GM19468 (cell line): ENCODE measurements around the gene BET1L.
"Not testable (repeated sequence)": the region's sequence is repeated elsewhere in the genome, so short reads cannot be mapped to it uniquely, and the experiment has no call there.

Experiments
- ATAC-seq: cut with Tn5 transposase; IDR thresholded peaks from one replicate; pipeline ENCODE4 v1.9.1; 2021; ENCODE audit warnings: mild to moderate bottlenecking, moderate library complexity, moderate number of reproducible peaks; ENCODE audit not compliant: unreplicated experiment; ENCODE audit errors: extremely low read depth

BET1L gene

DNA sequence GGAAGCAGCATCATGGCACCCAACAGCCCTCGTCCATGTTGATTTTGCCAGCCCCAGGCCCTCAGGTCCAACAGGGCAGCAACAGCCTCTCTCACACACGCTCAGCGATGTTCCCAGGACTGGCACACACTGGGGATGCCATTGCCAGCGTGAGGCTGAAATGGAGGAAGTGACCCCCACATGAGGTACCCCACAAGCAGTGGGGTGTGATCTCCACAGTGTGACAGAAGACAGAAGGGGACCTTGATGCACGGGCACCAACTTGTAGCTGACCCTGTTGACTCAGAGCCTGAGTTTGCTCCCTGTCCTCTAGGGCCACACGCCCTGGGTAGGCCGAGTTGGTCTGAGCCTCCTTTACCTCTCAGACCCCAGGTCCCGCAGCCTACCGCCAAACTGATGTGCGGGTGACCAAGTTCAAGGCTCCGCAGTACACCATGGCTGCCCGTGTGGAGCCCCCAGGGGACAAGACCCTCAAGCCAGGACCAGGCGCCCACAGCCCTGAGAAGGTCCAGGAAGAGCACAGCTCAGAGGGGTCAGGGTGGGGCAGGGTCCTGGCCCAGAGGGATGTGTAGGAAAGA lies 8.1 kb downstream of the BET1L start:
- ATAC-seq = no peak

DNA sequence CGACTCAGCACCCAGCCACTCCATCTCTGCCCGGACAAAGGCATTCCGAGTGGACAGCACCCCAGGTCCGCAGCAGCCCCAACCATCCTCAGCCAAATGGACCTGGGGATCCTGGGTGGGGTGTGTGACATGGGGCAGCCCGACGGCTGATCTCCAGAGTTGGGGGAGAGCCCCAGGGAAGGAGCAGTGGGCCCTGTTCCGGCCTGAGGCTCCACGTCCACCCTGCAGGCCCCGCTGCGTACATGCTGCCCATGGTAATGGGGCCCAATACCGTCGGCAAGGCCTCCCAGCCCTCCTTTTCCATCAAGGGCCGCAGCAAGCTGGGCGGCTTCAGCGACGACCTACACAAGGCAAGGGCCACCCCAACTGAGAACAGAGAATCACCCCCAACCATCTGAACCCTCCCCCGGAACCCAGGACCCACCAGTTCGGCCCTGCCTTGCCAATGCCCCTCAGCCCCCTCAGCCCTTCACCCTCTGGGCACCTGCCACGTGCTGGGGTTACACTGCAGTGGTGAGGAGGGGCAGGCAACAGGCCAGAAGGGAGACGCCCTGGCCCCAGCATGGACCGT lies 8.9 kb downstream of the BET1L start:
- no peak for ATAC-seq

DNA sequence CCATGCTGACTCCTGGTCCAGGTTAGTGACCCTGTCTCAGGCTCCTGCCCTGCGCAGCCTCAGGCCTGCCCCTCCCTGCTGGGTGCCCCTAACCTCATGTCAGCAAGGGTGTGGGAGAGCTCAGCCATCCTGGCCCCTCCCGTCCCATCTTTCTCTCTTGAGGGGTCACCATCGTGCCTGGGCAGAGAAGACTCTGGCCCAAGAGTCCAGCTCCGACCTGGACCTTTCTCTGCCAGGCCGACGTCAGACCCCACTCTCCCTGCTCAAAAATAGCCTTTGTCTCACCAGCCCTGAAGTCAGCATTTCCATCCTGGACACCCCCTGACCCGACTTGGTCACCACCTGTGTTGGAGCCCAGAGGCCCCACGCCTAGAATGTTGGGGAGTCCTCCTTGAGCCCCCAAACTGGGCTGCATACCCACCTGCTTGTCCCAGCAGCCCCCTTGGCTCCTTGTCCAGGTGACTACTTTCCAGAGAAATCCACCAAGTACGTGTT lies 9.4 kb downstream of the BET1L start:
- ATAC-seq = no peak

DNA sequence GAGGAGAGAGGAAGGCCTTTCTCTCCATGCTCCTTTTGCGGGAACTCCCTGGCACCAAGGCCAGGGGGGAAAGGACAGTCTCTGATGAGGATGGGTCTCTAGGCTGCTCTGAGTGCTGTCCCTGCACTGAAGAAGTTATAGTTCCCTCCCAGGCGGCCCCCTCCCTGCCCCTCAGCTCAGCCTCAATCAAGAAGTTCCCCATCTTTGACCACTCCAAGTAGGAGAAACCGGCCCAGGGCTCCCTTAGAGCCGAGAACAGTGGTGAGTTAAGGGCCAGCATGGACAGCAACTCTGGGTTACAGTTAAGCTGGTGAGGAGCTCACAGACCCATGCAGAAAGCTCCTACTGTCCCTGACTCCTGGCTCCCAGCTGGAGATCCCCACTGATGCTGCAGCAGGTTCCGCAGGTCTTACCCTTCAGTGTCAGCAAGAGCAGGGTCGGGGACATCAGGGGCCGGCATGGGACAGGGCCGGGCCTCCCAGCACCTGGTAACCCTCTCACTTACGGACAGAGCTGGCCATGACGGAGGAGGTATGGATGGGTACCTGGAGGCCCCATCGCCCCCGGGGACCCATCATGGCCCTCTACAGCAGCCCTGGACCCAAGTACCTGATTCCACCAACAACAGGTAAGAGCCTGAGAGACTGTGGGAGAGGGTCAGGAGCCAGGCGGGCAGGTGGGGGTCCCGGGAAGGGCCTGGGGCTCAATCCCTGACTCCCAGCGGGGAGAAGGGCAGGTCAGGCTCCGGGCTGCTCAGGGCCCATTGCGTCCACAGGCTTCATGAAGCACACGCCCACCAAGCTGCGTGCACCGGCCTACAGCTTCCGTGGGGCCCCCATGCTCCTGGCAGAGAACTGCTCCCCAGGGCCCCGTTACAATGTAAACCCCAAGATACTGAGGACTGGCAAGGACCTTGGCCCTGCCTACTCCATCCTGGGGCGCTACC lies 10.1 kb downstream of the BET1L start:
- no peak for ATAC-seq

DNA sequence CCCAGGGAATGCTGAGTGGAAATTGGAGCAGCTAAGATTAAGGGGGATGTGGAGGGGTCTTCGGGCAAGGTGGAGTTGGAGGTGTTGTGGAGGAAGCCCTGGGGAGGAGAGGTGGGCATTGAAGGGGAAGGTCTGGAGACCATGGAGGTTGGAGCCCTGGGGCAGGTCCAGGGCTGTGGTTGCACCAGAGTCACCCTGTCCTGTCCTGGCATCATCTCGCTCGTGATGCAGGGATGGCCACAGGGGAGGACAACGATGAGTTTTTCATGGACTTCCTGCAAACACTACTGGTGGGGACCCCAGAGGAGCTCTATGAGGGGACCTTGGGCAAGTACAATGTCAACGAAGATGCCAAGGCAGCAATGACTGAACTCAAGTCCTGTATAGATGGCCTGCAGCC lies 13.7 kb downstream of the BET1L start:
- not testable (repeated sequence) for ATAC-seq

DNA sequence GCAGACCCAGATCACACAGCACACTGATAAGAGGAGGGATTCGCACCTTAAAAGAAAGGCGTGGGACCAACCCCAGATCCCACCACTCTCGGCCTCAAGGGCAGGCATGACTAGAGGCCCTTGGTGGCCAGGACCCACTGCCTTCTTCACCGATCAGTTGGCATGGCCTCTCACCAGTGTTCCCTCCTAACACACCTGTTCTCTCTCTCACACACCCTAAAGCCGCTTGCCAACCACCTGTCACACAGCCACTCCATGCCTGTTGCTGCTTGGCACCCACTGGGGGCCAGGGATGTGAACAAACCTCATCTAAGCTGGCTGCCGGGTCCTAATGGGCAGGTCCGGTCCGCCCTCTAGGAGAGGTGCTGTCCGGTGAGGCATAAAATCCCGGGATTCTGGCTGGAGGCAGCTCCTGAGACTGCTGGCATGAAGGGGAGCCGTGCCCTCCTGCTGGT lies 14.5 kb downstream of the BET1L start, which contains the start of gene SCGB1C1:
TSS of gene SCGB1C1 (plus strand) at position 405 of the 455 bp plus-strand sequence. CDS start at position 427, 22 bp downstream.
- not testable (repeated sequence) for ATAC-seq

DNA sequence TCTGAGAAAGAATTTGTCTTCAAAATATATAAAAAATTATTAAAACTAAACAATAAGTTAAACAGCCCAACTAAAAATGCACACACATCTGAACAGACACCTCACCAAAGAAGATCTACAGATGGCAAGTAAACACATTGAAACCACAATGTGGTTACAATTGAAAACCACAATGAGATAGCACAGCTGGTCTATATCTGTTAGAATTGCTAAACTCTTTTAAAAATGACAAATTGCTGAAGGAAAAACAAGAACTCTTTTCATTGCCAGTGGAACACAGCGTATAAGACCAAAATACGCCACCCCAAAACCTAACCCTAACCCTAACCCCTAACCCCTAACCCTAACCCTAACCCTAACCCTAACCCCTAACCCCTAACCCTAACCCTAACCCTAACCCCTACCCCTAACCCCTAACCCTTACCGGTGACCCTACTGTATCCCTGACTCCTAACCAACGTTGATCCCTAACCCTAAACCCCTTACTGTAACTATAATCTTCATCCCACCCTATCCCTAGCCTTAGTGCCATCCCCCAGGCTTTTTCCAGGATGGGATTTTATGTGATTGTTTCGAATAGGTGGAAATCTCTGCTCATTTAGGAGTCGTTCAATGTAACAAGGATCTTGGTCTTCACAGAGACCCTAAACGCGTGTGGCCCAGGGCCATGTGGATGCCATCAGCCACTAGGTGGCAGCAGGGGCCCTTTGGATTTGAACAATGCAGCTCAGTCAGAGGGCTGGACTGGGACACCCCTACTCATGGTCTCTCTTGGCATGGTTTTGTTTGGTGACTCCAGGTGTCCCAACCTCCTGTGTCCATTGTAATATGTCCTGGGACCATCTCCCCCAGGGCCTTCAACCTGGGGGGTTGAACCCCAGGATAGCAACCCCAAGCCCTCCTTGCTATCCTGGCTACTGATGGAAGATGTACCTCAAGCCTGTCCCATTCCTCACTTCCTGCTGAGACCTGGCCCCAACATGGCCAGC lies 15.4 kb downstream of the BET1L start:
- ATAC-seq = not testable (repeated sequence)

DNA sequence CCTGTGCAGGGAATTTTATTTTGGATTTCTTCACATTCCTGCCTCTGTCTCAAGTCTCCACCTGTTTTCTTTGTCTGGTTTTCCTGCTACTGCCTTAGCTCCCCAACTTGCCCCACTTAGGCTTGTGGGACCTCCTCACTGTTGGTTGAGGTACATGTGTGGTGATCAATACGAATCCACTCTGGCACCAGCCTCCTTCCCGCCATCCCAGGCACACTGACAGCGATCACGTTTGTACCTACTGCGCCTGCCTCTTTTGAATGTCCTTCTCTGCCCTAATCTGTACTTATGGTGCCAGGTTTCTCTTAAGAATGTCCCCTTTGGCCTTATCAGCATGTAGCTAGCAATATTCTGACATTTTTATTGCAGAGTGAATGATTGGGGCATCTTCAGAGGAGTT lies 16.7 kb downstream of the BET1L start:
- ATAC-seq = not testable (repeated sequence)

DNA sequence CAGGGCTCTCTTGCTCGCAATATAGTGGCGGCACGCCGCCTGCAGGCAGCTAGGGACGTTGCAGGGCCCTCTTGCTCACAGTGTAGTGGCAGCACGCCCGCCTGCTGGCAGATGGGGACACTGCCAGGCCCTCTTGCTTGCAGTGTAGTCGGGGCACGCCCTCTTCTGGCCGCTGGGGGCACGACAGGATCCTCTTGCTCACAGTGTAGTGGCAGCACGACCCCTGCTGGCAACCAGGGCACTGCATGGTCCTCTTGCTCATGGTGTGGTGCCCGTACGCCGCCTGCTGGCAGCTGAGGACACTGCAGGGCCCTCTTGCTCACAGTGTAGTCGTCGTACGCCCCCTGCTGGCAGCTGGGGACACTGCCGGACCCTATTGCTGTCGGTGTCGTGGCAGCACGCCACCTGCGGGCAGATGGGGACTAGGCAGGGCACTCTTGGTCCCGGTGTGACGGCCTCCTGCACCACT lies 17.3 kb downstream of the BET1L start:
- ATAC-seq = peak; percentile 61

DNA sequence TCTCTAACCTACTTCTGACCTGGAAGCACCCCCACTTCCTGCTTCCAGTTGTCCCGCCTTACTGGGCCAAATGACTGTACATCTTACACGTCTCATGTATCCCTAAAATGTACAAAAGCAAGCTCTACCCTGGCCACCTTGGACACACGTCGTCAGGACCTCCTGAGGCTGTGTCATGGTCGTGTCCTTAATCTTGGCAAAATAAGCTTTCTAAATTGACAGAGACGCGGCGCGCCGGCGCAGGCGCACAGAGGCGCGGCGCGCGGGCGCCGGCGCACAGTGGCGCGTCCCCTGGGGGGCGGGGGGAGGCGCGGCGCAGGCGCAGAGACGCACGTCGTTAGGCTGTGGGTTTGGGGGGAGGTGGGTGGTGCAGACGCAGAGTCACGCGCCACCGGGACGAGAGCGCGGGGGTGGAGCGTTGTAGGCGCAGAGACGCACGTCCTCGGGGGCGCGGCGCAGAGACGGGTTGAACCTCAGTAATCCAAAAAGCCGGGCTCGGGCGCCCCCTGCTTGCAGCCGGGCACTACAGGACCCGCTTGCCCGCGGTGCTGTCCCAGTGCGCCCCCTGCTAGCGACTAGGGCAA lies 17.9 kb downstream of the BET1L start:
- not testable (repeated sequence) for ATAC-seq

DNA sequence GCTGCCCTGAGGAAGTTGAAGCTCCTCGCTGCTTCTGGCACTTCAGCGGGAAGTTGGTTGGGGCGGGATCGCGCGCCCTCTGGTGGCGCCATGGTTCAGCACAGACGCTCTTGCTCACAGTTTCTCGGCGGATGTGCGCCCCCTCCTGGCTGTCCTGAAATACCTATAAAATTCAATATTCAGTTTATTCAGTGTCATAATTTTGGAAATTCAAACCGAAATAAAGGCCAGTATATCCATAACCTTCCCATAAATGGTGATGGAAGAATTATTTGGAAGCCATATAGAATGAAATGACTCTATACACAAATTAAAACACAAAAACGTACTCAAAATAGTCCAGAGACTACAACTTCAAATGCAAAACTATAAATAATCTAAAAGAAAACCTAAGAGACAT lies 27.0 kb downstream of the BET1L start:
- ATAC-seq = not testable (repeated sequence)
